ENCODE results near the gene TMEM109.

The TMEM109 gene, protein sequence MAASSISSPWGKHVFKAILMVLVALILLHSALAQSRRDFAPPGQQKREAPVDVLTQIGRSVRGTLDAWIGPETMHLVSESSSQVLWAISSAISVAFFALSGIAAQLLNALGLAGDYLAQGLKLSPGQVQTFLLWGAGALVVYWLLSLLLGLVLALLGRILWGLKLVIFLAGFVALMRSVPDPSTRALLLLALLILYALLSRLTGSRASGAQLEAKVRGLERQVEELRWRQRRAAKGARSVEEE

DNA sequence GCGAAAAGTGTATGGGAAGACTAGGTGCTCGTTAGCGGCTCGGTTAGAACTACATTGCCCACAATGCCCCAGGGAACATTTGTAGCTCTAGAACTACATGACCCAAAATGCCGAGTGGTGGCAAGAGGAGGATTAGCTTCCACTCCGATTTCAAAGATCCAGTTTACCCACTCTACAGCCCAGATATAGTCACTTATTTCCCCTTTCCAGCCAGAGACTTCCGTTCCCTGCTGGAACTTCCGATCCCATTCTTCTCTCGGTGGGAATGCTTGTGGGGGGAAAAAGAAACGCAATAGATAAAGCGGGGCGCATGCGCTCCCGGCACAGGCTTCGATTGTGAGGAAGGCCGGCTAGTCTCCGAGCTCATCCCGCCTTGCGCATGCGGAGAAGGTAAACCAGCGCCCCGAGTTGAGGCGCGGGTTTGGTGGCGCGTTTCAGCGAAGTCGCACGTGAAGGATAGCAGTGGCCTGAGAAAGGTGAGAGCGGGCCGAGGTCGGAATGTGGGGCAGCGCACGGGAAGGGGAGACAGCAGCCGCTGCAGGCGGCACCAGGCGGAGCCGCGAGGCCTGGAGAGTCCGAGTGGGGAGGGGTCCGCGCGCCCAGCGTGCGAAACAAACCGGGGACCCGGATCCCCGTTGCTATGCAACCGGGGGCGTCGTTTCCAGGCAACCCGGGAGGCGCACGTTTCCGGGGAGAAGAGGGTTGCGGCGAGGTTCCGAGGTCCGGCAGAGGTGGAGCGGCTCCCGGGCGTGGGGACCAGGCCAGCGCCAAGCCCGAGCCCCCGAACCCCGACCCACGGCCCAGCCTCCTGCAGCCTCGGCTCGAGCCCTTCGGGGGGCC lies at the start of gene TMEM109:
TSS of gene TMEM109 (plus strand) at position 366 of the 840 bp plus-strand sequence. CDS start 5,536 bp downstream, outside the sequence.
- peak; percentile 96 for DNase-seq (ENCODE audit: low spot score)

DNA sequence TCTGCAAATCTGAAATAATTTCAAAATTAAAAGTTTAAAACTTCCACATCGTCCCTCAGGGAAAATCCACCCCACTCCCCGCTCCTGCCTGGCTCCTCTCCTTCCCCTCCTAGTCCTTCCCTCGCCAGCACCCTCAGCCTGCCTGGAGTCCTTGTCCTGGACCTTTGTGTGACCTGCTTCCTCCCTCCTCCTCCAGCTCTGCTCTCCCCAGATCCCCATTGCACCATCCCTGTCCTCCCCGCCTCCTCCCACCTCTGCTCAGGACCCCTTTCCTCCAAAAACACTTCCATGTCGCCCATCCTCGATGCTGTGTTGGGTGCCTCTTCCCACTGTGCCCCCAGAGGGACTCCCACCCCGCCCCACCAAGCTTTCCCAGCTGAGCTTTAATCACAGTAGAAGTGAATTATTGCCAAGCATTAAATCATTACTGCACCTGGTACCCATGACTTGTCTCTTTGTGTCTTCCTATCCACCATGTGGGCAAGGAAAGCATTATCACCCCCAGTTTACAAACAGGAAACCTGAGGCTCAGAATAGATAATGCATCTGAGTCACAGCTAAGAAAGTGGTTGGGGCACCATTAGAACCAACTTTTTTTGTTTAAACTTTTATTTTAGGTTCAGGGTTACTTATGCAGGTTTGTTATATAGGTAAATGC lies 49.0 kb upstream of the TMEM109 start:
- no peak for DNase-seq (ENCODE audit: low spot score)

DNA sequence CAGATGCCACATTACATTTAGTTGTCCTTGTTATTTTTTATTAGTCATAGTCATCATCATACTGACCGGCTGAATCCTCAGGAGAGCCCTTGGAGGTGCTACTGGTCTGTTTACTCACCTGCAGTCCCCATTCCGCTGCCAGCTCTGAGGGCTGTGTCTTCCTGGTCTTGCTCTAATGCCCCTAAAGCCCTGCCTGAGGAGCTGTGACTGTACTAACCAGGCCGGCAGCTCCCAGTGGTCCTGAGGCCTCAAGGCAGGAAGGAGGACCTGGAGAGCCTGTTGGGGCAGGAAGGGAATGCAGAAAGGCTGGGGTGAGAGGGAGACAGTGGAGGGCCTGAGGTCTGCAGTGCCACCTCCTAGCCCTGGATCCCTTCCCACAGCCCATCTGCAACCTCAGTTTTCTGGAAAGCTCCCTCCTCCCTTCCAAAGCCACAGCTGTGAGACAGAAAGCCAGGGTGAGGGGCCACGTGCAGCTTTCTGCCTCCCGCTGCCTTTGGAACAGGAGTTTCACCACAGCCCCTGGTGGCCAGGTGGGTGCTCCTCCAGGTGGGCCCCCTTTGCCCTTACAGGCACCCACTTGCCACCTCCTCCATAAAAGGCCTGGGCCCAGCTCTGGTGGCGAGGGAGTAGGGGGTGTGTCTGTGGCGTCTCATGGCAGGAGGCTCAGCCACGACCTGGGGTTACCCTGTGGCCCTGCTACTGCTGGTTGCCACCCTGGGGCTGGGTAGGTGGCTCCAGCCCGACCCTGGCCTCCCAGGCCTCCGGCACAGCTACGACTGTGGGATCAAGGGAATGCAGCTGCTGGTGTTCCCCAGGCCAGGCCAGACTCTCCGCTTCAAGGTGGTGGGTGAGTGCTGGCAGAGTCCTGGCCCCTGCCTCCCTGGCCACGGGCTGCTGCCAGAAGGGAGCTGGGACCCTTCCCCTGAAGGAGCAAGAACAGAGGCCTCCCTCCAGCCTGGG lies 46.8 kb upstream of the TMEM109 start, which contains the start of gene ZP1:
TSS of gene ZP1 (plus strand) at position 632 of the 960 bp plus-strand sequence. CDS start at position 652, 20 bp downstream.
- DNase-seq (ENCODE audit: low spot score) = no peak

DNA sequence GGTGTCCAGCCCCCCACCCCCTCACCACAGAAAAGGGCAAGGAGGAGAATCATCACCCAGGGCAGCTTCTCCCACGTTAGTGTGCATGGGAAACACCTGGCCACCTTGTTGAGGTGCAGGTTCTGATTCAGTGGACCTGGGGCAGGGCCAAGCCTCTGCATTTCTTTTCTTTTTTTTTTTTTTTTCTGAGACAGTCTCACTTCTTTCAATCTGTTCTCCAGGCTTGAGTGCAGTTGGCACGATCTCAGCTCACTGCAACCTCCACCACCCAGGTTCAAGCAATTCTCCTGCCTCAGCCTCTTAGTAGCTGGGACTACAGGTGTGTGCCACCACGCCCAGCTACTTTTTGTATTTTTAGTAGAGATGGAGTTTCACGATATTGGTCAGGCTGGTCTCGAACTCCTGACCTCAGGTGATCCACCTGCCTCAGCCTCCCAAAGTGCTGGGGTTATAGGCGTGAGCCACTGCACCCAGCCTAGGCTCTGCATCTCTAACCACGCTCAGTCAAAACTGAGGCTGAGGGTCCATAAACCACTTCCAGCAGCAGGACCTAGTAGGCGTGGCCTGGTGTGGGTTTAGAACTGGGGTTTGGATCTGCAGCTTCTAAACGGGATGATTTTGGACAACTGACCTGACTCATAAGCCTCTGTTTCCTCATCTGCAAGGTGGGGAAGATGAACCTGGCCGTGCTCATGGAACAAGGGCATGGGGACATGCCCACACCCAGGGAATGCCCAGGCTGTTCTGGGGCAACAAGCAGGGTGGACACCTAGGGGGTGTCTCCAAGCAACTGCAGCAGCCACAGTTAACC lies 45.9 kb upstream of the TMEM109 start:
- DNase-seq (ENCODE audit: low spot score) = no peak

DNA sequence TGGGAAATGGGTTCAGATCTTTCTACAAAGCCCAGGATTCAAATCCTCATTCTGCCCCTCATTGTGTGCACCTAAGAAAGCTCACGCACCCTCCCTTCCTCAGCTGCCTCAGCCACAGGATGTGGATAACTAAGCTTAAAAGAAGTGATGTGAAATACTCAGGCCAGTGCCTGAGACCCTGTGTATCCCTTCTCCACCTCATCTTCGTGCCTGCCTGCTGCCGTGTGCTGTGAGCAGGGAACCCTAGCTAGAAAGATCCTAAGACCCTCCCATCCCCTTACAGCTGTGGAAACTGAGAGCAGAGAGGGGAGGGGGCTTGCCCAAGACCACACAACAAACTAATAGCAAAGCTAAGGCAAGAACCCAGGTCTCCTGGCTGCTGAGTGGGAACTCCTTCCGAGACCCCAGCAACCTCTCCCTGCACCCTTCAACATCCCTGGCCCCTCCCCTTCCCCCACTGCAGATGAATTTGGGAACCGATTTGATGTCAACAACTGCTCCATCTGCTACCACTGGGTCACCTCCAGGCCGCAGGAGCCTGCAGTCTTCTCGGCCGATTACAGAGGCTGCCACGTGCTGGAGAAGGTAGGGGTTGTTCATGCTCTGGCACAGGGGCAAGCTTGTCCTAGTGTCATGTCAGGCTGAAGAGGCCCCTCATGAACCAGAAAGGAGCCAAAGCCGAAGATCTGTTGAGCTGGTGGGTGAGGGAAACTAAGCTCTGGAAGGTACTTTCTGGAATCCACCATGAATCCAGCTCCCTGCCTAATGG lies 45.1 kb upstream of the TMEM109 start:
- no peak for DNase-seq (ENCODE audit: low spot score)

DNA sequence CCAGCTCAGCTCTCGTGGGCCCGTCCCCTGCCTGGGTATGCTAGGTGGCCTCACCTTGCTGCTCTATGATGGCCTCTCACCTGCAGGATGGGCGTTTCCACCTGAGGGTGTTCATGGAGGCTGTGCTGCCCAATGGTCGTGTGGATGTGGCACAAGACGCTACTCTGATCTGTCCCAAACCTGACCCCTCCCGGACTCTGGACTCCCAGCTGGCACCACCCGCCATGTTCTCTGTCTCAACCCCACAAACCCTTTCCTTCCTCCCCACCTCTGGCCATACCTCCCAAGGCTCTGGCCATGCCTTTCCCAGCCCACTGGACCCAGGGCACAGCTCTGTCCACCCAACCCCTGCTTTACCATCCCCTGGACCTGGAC lies 44.5 kb upstream of the TMEM109 start:
- no peak for DNase-seq (ENCODE audit: low spot score)

DNA sequence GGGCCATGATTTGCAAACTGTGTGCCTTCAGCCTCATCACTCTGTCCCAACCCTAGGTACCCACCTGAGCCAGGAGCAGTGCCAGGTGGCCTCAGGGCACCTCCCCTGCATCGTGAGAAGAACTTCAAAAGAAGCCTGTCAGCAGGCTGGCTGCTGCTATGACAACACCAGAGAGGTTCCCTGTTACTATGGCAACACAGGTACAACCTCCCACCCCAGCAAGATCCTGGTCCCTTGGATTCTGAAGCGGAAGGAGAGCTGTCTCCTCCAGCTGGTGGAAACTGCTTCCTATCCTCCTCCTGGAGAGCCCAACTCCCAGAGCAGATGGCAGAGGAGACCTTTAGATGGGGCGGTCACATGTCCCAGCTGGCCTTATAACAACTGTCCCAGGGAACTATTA lies 43.7 kb upstream of the TMEM109 start:
- no peak for DNase-seq (ENCODE audit: low spot score)

DNA sequence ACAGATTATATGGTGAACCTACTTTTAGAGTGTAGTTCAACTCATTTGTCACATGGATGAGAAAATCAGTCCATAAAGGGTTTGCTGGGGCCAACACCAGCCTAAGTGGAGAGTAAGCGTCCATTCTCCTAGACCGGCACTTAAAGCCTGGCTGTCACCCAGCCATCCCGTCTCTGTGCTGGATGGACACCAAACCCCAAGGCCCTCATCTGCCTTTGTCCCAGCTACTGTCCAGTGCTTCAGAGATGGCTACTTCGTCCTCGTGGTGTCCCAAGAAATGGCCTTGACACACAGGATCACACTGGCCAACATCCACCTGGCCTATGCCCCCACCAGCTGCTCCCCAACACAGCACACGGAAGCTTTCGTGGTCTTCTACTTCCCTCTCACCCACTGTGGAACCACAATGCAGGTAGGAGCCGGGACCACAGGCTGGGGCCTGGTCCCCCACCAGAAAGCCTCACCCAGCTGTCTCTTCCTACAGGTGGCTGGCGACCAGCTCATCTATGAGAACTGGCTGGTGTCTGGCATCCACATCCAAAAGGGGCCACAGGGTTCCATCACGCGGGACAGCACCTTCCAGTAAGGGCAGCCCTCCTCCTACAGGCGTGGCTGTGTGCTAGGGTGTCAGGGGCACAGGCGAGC lies 43.1 kb upstream of the TMEM109 start:
- no peak for DNase-seq (ENCODE audit: low spot score)

DNA sequence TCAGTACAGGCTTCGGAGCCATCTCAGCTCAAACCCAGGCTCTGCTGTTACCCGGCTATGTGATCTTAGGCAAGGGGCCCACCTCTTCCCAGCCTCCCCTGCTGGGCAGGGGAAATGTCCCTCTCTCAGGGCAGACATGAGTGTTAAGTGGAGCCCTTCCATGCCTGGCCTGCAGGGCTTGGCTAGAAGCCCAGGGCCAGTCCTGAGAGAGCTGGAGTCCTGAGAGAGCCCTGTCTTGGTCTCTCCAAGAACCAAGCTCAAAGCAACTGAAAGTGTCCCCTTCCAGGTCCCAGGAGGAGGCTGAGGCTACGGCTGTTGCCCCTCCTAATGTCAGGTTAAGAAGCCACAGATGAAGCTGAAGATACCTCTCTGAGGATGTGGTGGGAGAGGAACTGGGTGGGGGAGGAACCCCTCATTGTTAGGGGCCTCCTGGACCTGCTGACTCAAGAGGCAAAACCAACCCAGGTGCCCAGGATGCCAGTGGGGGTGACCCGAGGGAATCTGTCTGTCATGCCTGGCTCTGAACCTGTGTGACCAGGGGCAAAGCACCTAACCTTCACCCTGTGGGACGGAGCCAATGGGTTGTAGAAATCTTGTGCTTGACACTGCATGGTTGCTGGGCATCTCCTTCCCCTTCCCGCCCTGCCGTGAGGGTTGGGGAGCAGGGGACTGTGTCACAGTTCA lies 42.4 kb upstream of the TMEM109 start:
- peak; percentile 65 for DNase-seq (ENCODE audit: low spot score)

DNA sequence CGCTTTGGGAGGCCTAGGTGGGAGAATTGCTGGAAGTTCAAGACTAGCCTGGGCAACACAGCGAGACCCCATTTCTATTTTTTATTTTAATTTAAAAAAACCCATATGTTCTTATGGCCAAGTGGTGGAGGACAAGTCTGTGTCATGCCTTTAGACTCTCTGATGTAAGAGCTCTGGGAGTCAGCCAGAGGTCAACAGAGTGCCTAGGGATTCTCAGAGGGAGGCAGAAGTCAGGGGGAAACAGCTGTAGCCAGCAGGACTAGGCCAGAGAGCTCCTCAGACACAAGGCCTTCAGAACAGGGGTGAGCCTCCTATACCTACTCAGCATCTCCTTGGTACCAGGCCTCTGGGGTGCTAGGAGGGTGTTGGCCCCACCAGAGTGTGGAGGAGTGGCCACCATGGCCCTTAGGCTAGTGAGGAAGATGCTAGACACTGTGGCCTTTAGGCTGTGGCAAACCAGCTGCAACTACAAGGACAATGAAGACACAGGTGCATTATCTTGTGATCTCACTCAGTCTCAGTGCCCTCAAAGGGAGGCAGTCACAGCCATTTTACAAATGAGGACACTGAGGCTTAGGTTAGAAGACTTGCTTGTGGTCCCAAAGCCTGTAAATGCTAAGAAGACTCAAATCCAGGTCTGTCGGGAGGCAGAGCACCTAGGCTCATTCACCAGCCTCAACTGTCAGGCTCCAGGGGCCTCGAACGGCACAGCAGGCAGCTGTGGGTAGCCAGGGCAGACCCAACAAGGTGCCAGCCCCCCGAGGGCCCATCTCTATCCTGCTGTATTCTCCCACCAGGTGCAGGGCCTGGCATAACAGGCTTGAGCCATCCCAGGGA lies 41.6 kb upstream of the TMEM109 start:
- DNase-seq (ENCODE audit: low spot score) = peak; percentile 49

DNA sequence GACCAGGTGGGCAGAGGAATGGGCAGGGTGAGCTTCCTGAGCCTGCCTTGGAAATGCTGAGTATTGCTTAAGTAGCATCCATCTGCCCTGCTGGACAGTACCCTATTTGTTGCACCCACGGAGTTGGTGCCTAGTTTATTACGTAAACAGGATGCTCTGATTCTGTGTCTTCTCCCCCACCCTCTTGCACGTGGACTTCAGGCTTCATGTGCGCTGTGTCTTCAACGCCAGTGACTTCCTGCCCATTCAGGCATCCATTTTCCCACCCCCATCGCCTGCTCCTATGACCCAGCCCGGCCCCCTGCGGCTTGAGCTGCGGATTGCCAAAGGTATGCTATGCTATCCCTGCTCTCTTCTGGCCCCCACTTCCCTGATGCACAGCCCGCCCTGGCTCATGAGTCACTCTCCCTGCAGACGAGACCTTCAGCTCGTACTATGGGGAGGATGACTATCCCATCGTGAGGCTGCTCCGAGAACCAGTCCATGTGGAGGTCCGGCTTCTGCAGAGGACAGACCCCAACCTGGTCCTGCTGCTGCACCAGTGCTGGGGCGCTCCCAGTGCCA lies 40.9 kb upstream of the TMEM109 start:
- DNase-seq (ENCODE audit: low spot score) = no peak

DNA sequence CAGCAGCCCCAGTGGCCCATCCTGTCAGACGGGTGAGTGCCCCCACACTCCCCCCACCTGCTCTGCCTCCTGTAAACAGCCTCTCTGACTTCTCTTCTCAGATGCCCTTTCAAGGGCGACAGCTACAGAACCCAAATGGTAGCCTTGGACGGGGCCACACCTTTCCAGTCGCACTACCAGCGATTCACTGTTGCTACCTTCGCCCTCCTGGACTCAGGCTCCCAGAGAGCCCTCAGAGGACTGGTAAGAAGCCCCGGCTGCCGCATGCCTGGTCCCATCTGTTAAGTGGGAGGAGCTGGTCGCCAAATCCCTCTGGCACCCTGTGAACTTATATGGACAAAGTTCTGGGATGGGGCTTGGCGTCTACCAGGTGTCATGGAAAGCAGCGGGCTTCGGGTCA lies 40.4 kb upstream of the TMEM109 start:
- DNase-seq (ENCODE audit: low spot score) = no peak

DNA sequence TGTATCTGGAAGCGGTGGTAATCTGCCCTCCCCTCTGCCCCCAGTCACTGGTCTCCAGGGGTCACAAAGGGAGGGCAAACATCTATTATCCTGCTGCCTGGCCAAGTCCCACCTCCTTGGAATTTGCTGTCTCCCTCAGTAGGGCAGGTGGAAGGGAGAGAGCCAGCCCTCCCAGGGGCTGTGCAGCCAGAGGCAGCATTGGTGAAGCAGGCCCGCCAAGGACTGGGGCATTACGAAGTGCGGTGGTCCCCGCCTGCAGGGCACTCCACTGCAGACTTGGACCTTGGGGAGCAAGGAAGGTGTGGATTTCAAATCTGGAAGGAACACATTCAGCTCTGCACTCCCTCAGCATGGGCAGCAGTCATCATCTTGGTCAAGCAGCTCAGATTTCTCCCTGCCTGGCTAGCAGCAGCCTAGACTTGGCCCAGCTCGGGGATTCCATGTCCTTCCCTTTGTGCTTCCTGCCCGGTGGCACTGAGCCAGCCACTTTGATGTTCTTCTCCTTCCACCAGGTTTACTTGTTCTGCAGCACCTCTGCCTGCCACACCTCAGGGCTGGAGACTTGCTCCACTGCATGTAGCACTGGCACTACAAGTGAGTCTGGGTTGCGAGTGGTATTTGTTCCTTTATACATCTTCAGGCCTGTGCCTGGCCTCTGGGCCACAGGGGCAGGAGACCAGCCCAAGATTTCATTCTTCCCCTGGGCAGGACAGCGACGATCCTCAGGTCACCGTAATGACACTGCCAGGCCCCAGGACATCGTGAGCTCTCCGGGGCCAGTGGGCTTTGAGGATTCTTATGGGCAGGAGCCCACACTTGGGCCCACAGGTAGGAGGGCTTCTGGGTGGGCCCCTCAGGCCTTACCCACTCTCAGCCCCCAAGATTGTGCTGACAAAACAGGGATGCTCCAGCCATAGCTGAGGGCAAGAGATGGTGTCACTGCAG lies 39.3 kb upstream of the TMEM109 start:
- no peak for DNase-seq (ENCODE audit: low spot score)

DNA sequence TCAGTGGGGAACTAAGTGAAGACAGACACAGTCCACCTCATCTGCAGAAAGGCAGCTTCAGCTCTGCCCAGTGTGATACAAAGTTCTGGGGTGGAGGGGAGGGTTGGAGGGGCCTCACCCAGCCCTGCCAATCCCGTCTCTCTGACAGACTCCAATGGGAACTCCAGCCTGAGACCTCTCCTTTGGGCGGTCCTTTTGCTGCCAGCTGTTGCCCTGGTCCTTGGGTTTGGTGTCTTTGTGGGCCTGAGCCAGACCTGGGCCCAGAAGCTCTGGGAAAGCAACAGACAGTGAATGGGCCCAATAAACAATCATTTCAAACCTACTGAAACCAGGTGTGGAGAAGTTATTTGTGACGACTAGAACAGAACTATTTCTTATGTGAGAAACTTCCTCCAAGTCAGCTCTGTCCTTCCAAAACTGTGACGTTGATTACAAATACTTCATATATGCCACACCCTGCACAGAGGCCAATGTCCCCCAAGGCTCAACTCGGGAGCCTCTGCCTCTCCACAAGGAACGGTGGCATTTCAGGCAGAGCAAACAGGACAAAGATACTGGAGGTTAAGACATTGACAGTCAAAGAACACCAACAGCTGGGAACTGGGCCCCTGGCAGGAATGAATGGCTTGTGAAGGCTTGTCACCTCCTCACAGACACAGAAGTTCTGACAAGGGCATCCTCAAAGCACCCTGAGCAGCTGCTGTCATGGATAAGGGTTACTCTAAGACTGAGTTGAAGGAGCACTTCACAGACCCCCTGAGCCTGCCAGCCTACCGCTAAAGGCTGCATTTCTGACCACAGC lies 38.4 kb upstream of the TMEM109 start:
- DNase-seq (ENCODE audit: low spot score) = no peak

DNA sequence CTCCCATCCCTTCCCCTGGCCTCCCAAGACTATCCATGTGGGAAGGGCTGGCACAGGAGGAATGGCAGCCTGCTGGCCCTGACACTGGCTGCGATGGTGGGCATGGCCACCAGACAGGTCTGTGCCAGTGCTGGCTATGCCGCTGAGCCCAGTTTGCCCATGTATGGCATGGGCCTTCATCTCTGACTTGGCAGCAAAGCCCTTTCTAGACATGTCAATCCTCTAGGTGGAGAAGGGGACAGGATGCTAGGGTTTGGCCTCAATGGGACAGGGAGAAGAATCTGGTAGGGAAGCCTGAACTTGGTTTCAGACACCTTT lies 37.8 kb upstream of the TMEM109 start:
- DNase-seq (ENCODE audit: low spot score) = no peak
